Measurements from ENCODE around the gene FAM89B.
A peak's percentile ranks its signal among the peaks of the same experiment; 100 is the strongest.

Gene FAM89B

DNA sequence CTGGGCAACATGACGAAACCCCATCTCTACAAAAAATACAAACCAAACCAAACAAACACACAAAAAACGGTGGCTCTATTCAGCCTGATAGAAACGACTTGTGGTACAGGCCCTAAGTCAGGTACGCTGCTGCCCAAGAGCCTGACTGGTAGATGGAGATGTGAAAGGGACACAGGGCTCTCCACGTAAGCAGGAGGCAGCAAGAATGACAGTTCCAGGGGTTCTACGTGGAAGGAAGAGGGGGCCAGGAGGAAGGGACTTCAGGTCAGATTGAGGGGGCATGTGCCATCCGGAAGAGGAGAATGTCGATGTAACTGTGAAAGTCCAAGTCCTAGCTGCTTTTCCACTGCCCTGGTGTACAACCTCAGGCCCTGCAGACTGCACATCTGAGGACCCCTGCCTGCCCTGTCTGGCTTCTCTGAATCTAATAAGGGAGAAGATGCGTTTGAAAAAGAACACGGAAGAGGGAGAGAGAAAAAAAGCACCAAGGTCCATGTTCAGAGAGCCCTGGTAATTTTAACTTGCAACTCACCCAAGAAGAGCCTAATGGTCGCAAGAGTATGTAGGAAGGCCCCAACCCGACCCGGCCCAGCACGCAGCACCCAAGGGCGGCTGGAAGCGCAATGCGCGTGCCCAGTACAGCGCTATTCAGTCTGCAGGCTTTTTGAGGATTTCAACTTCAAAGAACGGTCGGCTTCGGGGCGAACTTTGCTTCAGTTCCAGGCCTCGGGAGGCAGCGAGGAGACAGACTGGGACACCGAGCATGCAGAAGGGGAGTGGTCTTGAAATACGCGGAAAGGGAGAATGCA lies 3.0 kb upstream of the FAM89B start:
- no peak for DNase-seq (ENCODE audit: low spot score in 2 of 2)
- Mint-ChIP-seq H3K4me1 (peaks cover 43% of the 10 kb centered on the region), H3K27me3 (no peaks in the 10 kb centered on the region), H3K9me3 (no peaks in the 10 kb centered on the region), H3K4me3 (peak overlapping the region; percentile 99), H3K27ac (peak overlapping the region; percentile 94), H3K36me3 (peaks cover 6% of the 10 kb centered on the region)
- ATAC-seq (ENCODE audit: low read depth): peak; percentile 23

GRCh38 chr11:65569973-65570918 lies 2.1 kb upstream of the FAM89B start, which contains the start of gene ZNRD2:
Gene ZNRD2, plus strand, starts transcription at chr11:65570477. Its CDS starts 15 bp downstream, at chr11:65570492.
- Mint-ChIP-seq H3K36me3 (peaks cover 6% of the 10 kb centered on the region), H3K9me3 (no peaks in the 10 kb centered on the region), H3K27me3 (no peaks in the 10 kb centered on the region), H3K4me3 (peak within 1 kb of the TSS; percentile 99), H3K4me1 (peaks cover 48% of the 10 kb centered on the region), H3K27ac (peak within 1 kb of the TSS; percentile 94)
- ATAC-seq (ENCODE audit: low read depth) (peak; percentile 73), DNase-seq (ENCODE audit: low spot score in 2 of 2) (peak; percentile 93 to 96)

GRCh38 chr11:65571420-65571819 lies 918 bp upstream of the FAM89B start:
- Mint-ChIP-seq H3K9me3 (no peaks in the 10 kb centered on the region), H3K4me1 (peaks cover 44% of the 10 kb centered on the region), H3K36me3 (peaks cover 6% of the 10 kb centered on the region)

GRCh38 chr11:65571940-65572339 lies 398 bp upstream of the FAM89B start:
- Mint-ChIP-seq H3K27me3 (no peaks in the 10 kb centered on the region), H3K4me1 (peaks cover 49% of the 10 kb centered on the region), H3K27ac (peak overlapping the region; percentile 98), H3K36me3 (peaks cover 6% of the 10 kb centered on the region), H3K4me3 (peak overlapping the region; percentile 99), H3K9me3 (no peaks in the 10 kb centered on the region)
- DNase-seq (ENCODE audit: low spot score in 2 of 2): no peak
- no peak for ATAC-seq (ENCODE audit: low read depth)

More at GRCh38 chr11:65571420-65571819, 918 bp upstream of the FAM89B start:
- ATAC-seq (ENCODE audit: low read depth): no peak
- H3K27ac Mint-ChIP-seq: peak overlapping the region; percentile 98
- no peaks in the 10 kb centered on the region for H3K27me3 Mint-ChIP-seq
- no peak for DNase-seq (ENCODE audit: low spot score in 2 of 2)
- peak overlapping the region; percentile 99 for H3K4me3 Mint-ChIP-seq

- H3K4me1 Mint-ChIP-seq: peaks cover 57% of the 10 kb centered on the region
Observed at GRCh38 chr11:65573391-65574079, 1.2 kb downstream of the FAM89B start.

DNA sequence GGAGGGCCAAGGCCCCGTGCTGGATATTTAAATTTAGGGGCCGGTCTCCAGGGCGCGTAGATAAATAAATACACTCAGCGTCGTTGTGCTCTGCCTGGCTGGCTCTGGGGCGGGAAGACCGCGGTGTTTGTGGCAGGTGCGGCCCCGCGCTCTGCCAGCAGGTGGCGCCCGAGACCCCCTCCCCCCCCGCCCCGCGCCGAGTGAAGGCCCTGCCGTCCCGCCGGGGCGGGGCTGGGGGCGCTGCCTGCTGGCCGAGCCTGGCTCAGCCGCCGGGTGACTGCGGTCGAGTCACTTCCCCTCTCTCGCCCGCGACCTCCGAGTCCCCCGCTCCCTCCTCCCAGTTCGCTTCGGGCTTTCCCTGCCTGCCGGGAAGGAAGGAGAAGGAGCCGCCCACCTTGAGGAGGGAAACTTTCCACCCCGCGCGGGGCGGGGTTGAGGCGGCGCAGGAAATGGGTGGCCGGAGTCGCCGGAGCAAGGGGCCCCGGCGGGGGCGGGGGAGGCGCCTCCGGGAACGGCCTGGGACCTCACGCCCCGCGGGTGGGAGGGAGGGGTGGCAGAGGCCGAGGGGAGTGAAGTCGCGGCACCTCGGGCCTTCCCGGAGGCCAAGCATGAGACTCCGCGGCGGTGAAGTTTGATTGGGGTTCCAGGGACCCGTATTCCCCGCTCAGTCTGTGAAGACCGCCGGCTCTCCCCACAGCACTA lies 1.9 kb downstream of the FAM89B start:
- Mint-ChIP-seq H3K36me3 (peaks cover 8% of the 10 kb centered on the region), H3K27me3 (no peaks in the 10 kb centered on the region), H3K9me3 (no peaks in the 10 kb centered on the region), H3K4me1 (peaks cover 53% of the 10 kb centered on the region), H3K27ac (peak overlapping the region; percentile 98), H3K4me3 (peak overlapping the region; percentile 93)
- DNase-seq (ENCODE audit: low spot score in 2 of 2) (peak; percentile 83), ATAC-seq (ENCODE audit: low read depth) (peak; percentile 26)

More at GRCh38 chr11:65573391-65574079, 1.2 kb downstream of the FAM89B start:
- no peaks in the 10 kb centered on the region for H3K9me3 Mint-ChIP-seq
- H3K27ac Mint-ChIP-seq: peak overlapping the region; percentile 98
- DNase-seq (ENCODE audit: low spot score in 2 of 2) (peak in 1 of 2 donors; percentile 40), ATAC-seq (ENCODE audit: low read depth) (no peak)
- no peaks in the 10 kb centered on the region for H3K27me3 Mint-ChIP-seq
- H3K4me3 Mint-ChIP-seq: peak overlapping the region; percentile 93
- peaks cover 6% of the 10 kb centered on the region for H3K36me3 Mint-ChIP-seq

- Mint-ChIP-seq H3K9me3 (no peaks in the 10 kb centered on the region), H3K4me1 (peaks cover 51% of the 10 kb centered on the region), H3K27me3 (no peaks in the 10 kb centered on the region), H3K4me3 (peak overlapping the region; percentile 93), H3K36me3 (peaks cover 15% of the 10 kb centered on the region), H3K27ac (peak overlapping the region; percentile 98)
- ATAC-seq (ENCODE audit: low read depth) (no peak), DNase-seq (ENCODE audit: low spot score in 2 of 2) (peak in 1 of 2 donors; percentile 43)
Observed at GRCh38 chr11:65574811-65575567, 2.7 kb downstream of the FAM89B start.

DNA sequence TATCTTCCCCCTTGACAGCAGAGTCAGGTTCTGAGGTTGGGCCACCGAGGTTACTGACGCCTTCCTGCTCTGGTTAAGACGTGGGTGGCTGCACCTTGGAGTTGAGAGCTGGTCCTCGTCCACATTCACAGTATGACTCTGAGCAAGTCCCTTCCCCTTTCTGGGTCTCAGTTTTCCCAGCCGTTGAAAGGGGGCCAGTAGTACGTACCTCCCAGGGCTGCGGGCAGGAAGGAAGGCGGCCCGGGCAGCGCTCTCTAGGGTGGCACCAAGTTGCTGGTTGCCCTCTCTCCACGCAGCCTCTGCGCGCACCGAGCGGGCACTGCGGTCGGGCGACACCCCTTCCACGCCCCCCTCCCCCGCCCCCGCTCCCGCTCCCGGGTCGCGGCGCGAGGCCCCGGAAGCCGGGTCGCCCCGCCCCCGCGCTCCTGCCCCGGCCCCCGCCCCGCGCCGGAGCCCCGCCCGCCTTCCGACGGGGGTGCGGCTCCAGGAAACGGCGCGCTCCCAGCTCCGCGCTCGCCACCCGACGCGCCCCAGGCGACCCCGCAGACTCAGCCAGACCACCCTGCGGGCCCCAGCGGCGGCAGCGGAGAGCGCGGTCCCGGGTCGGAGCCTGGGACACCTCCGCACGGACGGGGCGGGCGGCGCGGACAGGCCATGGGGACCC lies 3.4 kb downstream of the FAM89B start, which contains the start of gene EHBP1L1:
Gene EHBP1L1, plus strand, starts transcription at position 486 of the 664 bp plus-strand sequence. CDS start 250 bp downstream, outside the sequence.
- ATAC-seq (ENCODE audit: low read depth) (peak; percentile 15), DNase-seq (ENCODE audit: low spot score in 2 of 2) (peak in 1 of 2 donors; percentile 70)
- Mint-ChIP-seq H3K36me3 (peaks cover 19% of the 10 kb centered on the region), H3K4me3 (peak within 1 kb of the TSS; percentile 93), H3K9me3 (no peaks in the 10 kb centered on the region), H3K4me1 (peaks cover 49% of the 10 kb centered on the region), H3K27me3 (no peaks in the 10 kb centered on the region), H3K27ac (peak within 1 kb of the TSS; percentile 98)

- no peak for DNase-seq (ENCODE audit: low spot score in 2 of 2)
- Mint-ChIP-seq H3K27ac (peak overlapping the region; percentile 92), H3K4me1 (peaks cover 46% of the 10 kb centered on the region), H3K4me3 (peak overlapping the region; percentile 87), H3K27me3 (no peaks in the 10 kb centered on the region), H3K36me3 (peaks cover 22% of the 10 kb centered on the region), H3K9me3 (no peaks in the 10 kb centered on the region)
- no peak for ATAC-seq (ENCODE audit: low read depth)
Observed at GRCh38 chr11:65576232-65576866, 4.0 kb downstream of the FAM89B start.

- Mint-ChIP-seq H3K36me3 (peaks cover 27% of the 10 kb centered on the region), H3K4me1 (peaks cover 38% of the 10 kb centered on the region), H3K4me3 (peak overlapping the region; percentile 87), H3K27ac (peak overlapping the region; percentile 92), H3K27me3 (no peaks in the 10 kb centered on the region), H3K9me3 (no peaks in the 10 kb centered on the region)
- DNase-seq (ENCODE audit: low spot score in 2 of 2): peak; percentile 45 to 65
- peak; percentile 37 for ATAC-seq (ENCODE audit: low read depth)
Observed at GRCh38 chr11:65576867-65577755, 4.8 kb downstream of the FAM89B start.

DNA sequence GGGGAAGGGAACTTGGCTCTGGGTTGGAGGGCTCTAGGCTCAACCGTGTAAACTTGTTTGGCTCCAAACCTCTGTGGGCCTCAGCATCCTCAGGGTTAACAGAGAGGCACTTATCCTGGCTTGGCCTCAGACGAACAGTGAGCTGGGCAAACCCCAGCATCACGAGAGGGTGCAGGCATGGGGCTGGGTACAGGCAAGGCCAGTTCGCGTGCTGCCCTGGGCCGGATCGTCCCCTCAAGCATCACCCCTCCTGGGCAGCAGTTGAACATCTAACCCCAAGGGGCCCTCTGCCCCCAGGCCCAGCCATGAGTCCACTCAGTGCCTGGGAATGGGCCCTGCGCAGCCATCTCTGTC lies 5.4 kb downstream of the FAM89B start:
- Mint-ChIP-seq H3K36me3 (peaks cover 32% of the 10 kb centered on the region), H3K27ac (peak overlapping the region; percentile 92), H3K4me3 (peak overlapping the region; percentile 87), H3K27me3 (no peaks in the 10 kb centered on the region), H3K4me1 (peaks cover 36% of the 10 kb centered on the region), H3K9me3 (no peaks in the 10 kb centered on the region)
- no peak for DNase-seq (ENCODE audit: low spot score in 2 of 2)
- no peak for ATAC-seq (ENCODE audit: low read depth)
